HepG2 (cell line): Measurements from ENCODE around the gene UBE2M. TPM values are rescaled to one million over a fixed set of nuclear protein-coding genes. Genes with fewer than 3 reads are reported as not detected.

Source experiments
- CCAR2 ChIP-seq: fragments of 200-400 bp; formaldehyde crosslinking; optimal IDR thresholded peaks from 2 replicates; pipeline ENCODE3; 2018; ENCODE audit warnings: low read depth, mild to moderate bottlenecking, low read length, moderate library complexity
- DPF2 ChIP-seq: sonication (generic); formaldehyde crosslinking; IDR thresholded peaks from 2 replicates; pipeline ENCODE4 v1.4.0; 2020; ENCODE audit warnings: mild to moderate bottlenecking, low read depth, missing genetic modification reagents, borderline replicate concordance
- FOXP1 ChIP-seq, 2 experiments: fragments of 450-650 bp in 1 of 2; IDR thresholded peaks; 2 replicates each; pipeline ENCODE4 v1.6.1; 2017 to 2018; ENCODE audit warnings: antibody characterized with exemption in 1 of 2
- NCOA1 ChIP-seq: sonication (generic); formaldehyde crosslinking; IDR thresholded peaks from 2 replicates; pipeline ENCODE4 v1.9.0; 2021; ENCODE audit warnings: missing genetic modification reagents
- NFYB ChIP-seq: sonication (generic); formaldehyde crosslinking; IDR thresholded peaks from 2 replicates; pipeline ENCODE4 v1.4.0; 2020; ENCODE audit warnings: missing genetic modification reagents
- SKI ChIP-seq: fragments of 450-650 bp; IDR thresholded peaks from one replicate; pipeline ENCODE4 v1.6.1; 2018; ENCODE audit warnings: mild to moderate bottlenecking; ENCODE audit not compliant: partially characterized antibody
- SP5 ChIP-seq: IDR thresholded peaks from 2 replicates; pipeline ENCODE4 v1.6.1; 2016; ENCODE audit warnings: low read depth, borderline replicate concordance
- ZNF251 ChIP-seq: sonication (generic); formaldehyde crosslinking; IDR thresholded peaks from 2 replicates; pipeline ENCODE4 v1.9.0; 2021; ENCODE audit warnings: mild to moderate bottlenecking, missing genetic modification reagents
- ZNF543 ChIP-seq: sonication (generic); formaldehyde crosslinking; IDR thresholded peaks from 2 replicates; pipeline ENCODE4 v1.4.0; 2020; ENCODE audit warnings: mild to moderate bottlenecking, missing genetic modification reagents
- ZNF563 ChIP-seq: sonication (generic); formaldehyde crosslinking; IDR thresholded peaks from 2 replicates; pipeline ENCODE4 v1.8.0; 2022; ENCODE audit warnings: mild to moderate bottlenecking, moderate library complexity, missing genetic modification reagents
- ZNF569 ChIP-seq: sonication (generic); formaldehyde crosslinking; IDR thresholded peaks from 2 replicates; pipeline ENCODE4 v1.5.0; 2020; ENCODE audit warnings: mild to moderate bottlenecking, missing genetic modification reagents, moderate library complexity, borderline replicate concordance
- ZNF605 ChIP-seq: sonication (generic); formaldehyde crosslinking; IDR thresholded peaks from 2 replicates; pipeline ENCODE4 v1.8.0; 2022; ENCODE audit warnings: mild to moderate bottlenecking, missing genetic modification reagents
- ZNF792 ChIP-seq: IDR thresholded peaks from 2 replicates; pipeline ENCODE4 v1.6.1; 2016
- polyA plus RNA-seq, 8 experiments: library from polyadenylated mRNA; depleted of rRNA in 3 of 8; stranded (reverse) in 7 of 8; unstranded in 1 of 8; fragments of >200 nt; fragmentation: Illumina TruSeq in 4 of 8; extraction: Trizol in 4 of 8; gene quantifications; 2 replicates each; pipeline versions ENCODE4 v1.2.1 to v1.2.3, GENCODE V29; 2011 to 2016; ENCODE audit warnings: low read depth in 4 of 8, missing spikeins in 1 of 8, mixed read lengths in 1 of 8; ENCODE audit not compliant: insufficient read depth in 1 of 8
- total RNA-seq, 5 experiments: library from RNA; depleted of rRNA; stranded (reverse); fragments of >200 nt; fragmentation: Illumina TruSeq; extraction: Trizol; gene quantifications; 2 replicates each; pipeline ENCODE4 v1.2.3, GENCODE V29; 2016; ENCODE audit warnings: low read depth in 1 of 5
- TF ChIP-seq, protein P1 (sequence below): sonication (generic); formaldehyde crosslinking; IDR thresholded peaks from 2 replicates; pipeline ENCODE4 v1.4.0; 2020; ENCODE audit warnings: missing genetic modification reagents
- TF ChIP-seq, protein P2 (sequence below): sonication (generic); formaldehyde crosslinking; IDR thresholded peaks from 2 replicates; pipeline ENCODE4 v1.5.0; 2020; ENCODE audit warnings: missing genetic modification reagents
- TF ChIP-seq, protein P3 (sequence below): sonication (generic); formaldehyde crosslinking; IDR thresholded peaks from 2 replicates; pipeline ENCODE4 v1.5.0; 2020; ENCODE audit warnings: missing genetic modification reagents, mild to moderate bottlenecking, borderline replicate concordance
- TF ChIP-seq, protein P4 (sequence below): sonication (generic); formaldehyde crosslinking; IDR thresholded peaks from 2 replicates; pipeline ENCODE4 v1.4.0; 2020; ENCODE audit warnings: mild to moderate bottlenecking, low read depth, missing genetic modification reagents
- TF ChIP-seq, protein P5 (sequence below): IDR thresholded peaks from 2 replicates; pipeline ENCODE4 v1.6.1; 2016; ENCODE audit warnings: mild to moderate bottlenecking, missing biosample characterization, missing genetic modification reagents
- TF ChIP-seq, protein P6 (sequence below), 2 experiments: fragments of 450-650 bp in 1 of 2; sonication (generic) in 1 of 2; formaldehyde crosslinking; IDR thresholded peaks; 2 replicates each; pipeline versions ENCODE4 v1.5.0 to v1.8.0; 2020 to 2022; ENCODE audit warnings: mild to moderate bottlenecking in 1 of 2, missing genetic modification reagents in 1 of 2

UBE2M gene
- total and polyA plus RNA-seq, 2 of the 13 experiments (the other 11 are each of a cell fraction or from before 2014, with no cell fraction given) = 36.2 to 50.3 TPM

DNA sequence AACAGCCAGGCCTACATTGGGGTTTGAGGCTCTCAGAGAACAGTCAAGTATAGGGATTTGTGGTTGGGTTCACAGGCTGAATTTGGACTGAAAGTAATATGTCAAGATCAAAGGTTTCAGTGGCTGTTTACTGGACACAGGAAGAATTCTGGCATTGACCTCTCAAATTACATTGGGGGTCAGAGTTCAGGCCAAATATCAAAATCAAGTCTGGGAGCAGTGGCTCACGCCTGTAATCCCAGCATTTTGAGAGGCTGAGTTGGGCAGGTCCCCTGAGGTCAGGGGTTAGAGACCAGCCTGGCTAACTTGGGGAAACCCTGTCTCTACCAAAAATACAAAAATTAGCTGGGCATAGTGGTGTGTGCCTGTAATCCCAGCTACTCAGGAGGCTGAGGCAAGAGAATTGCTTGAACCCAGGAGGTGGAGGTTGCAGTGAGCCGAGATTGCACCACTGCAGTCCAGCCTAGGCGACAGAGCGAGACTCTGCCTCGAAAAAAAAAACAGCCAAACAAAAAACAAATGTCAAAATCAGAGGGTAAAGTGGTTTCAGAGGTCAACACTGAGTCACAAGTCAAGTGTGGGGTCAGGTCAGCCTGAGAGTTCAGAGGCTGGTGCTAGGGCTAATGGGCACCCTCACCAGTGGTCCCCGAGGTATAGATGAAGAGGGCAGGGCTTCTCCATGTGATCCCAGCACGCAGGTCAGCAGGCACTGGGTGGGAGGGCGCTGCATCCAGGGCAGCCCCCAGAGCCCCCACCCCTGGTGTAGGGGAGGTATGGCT is 48.1 kb downstream of the UBE2M start (continued):
- TF ChIP-seq, protein P1, sequence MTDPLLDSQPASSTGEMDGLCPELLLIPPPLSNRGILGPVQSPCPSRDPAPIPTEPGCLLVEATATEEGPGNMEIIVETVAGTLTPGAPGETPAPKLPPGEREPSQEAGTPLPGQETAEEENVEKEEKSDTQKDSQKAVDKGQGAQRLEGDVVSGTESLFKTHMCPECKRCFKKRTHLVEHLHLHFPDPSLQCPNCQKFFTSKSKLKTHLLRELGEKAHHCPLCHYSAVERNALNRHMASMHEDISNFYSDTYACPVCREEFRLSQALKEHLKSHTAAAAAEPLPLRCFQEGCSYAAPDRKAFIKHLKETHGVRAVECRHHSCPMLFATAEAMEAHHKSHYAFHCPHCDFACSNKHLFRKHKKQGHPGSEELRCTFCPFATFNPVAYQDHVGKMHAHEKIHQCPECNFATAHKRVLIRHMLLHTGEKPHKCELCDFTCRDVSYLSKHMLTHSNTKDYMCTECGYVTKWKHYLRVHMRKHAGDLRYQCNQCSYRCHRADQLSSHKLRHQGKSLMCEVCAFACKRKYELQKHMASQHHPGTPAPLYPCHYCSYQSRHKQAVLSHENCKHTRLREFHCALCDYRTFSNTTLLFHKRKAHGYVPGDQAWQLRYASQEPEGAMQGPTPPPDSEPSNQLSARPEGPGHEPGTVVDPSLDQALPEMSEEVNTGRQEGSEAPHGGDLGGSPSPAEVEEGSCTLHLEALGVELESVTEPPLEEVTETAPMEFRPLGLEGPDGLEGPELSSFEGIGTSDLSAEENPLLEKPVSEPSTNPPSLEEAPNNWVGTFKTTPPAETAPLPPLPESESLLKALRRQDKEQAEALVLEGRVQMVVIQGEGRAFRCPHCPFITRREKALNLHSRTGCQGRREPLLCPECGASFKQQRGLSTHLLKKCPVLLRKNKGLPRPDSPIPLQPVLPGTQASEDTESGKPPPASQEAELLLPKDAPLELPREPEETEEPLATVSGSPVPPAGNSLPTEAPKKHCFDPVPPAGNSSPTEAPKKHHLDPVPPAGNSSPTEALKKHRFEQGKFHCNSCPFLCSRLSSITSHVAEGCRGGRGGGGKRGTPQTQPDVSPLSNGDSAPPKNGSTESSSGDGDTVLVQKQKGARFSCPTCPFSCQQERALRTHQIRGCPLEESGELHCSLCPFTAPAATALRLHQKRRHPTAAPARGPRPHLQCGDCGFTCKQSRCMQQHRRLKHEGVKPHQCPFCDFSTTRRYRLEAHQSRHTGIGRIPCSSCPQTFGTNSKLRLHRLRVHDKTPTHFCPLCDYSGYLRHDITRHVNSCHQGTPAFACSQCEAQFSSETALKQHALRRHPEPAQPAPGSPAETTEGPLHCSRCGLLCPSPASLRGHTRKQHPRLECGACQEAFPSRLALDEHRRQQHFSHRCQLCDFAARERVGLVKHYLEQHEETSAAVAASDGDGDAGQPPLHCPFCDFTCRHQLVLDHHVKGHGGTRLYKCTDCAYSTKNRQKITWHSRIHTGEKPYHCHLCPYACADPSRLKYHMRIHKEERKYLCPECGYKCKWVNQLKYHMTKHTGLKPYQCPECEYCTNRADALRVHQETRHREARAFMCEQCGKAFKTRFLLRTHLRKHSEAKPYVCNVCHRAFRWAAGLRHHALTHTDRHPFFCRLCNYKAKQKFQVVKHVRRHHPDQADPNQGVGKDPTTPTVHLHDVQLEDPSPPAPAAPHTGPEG = no peak
- peak; percentile 8; the same call in 1 of the 2 replicates for TF ChIP-seq DPF2
- TF ChIP-seq, protein P2, sequence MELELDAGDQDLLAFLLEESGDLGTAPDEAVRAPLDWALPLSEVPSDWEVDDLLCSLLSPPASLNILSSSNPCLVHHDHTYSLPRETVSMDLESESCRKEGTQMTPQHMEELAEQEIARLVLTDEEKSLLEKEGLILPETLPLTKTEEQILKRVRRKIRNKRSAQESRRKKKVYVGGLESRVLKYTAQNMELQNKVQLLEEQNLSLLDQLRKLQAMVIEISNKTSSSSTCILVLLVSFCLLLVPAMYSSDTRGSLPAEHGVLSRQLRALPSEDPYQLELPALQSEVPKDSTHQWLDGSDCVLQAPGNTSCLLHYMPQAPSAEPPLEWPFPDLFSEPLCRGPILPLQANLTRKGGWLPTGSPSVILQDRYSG = no peak
- TF ChIP-seq, protein P3, sequence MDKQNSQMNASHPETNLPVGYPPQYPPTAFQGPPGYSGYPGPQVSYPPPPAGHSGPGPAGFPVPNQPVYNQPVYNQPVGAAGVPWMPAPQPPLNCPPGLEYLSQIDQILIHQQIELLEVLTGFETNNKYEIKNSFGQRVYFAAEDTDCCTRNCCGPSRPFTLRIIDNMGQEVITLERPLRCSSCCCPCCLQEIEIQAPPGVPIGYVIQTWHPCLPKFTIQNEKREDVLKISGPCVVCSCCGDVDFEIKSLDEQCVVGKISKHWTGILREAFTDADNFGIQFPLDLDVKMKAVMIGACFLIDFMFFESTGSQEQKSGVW = no peak
- 0 out of 2 replicates have a peak, but pooled peaks have one; percentile 53 for TF ChIP-seq ZNF563 (CRISPR knock-in tag)
- TF ChIP-seq NCOA1 (CRISPR knock-in tag) = no peak
- TF ChIP-seq, protein P4, sequence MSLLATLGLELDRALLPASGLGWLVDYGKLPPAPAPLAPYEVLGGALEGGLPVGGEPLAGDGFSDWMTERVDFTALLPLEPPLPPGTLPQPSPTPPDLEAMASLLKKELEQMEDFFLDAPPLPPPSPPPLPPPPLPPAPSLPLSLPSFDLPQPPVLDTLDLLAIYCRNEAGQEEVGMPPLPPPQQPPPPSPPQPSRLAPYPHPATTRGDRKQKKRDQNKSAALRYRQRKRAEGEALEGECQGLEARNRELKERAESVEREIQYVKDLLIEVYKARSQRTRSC (CRISPR knock-in tag) = no peak
- no peak for TF ChIP-seq NFYB (CRISPR knock-in tag)
- TF ChIP-seq, protein P5, sequence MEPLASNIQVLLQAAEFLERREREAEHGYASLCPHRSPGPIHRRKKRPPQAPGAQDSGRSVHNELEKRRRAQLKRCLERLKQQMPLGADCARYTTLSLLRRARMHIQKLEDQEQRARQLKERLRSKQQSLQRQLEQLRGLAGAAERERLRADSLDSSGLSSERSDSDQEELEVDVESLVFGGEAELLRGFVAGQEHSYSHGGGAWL (CRISPR knock-in tag) = no peak
- TF ChIP-seq ZNF605 (CRISPR knock-in tag) = peak; percentile 62; the same call in 1 of the 2 replicates
- peak; percentile 18; the same call in 1 of the 2 replicates for TF ChIP-seq FOXP1 (IDR thresholded peaks at IDR 0.05)
- TF ChIP-seq FOXP1 (CRISPR knock-in tag; IDR thresholded peaks at IDR 0.05) = peak; percentile 63
- peak; percentile 28; the same call in 1 of the 2 replicates for TF ChIP-seq SP5 (CRISPR knock-in tag)
- TF ChIP-seq, protein P6, sequence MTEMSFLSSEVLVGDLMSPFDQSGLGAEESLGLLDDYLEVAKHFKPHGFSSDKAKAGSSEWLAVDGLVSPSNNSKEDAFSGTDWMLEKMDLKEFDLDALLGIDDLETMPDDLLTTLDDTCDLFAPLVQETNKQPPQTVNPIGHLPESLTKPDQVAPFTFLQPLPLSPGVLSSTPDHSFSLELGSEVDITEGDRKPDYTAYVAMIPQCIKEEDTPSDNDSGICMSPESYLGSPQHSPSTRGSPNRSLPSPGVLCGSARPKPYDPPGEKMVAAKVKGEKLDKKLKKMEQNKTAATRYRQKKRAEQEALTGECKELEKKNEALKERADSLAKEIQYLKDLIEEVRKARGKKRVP (CRISPR knock-in tag; IDR thresholded peaks at IDR 0.05) = peak in 1 of 2 experiments; percentile 43; a peak in 1 of 4 replicates
- no peak for TF ChIP-seq CCAR2
- no peak for TF ChIP-seq ZNF251 (CRISPR knock-in tag)
- TF ChIP-seq SKI = peak; percentile 80
- no peak for TF ChIP-seq ZNF543 (CRISPR knock-in tag)
- no peak for TF ChIP-seq ZNF792
- TF ChIP-seq ZNF569 = no peak
